Right atrium auricular region (tissue), 2 donors: ENCODE measurements around the gene SUGCT. TPM values are rescaled to one million over a fixed set of nuclear protein-coding genes. Genes with fewer than 3 reads are reported as not detected.

Source experiments
- DNase-seq: peaks from one replicate; pipeline ENCODE4 v3.0.0-alpha.2; 2019; ENCODE audit warnings: low spot score
- H3K27ac ChIP-seq, 2 donors: fragments of 200-600 bp; sonication (generic); 1 replicate in 1 of 2; 2 replicates in 1 of 2; pipeline ENCODE4 v1.5.1; 2016 to 2019
- H3K27me3 ChIP-seq, 2 donors: fragments of 200-600 bp; sonication (generic); one replicate each; pipeline versions ENCODE4 v1.5.1 to v1.6.0; 2017 to 2019
- H3K36me3 ChIP-seq: fragments of 200-600 bp; sonication (generic); one replicate; pipeline ENCODE4 v1.5.1; 2016
- H3K4me1 ChIP-seq, 2 donors: fragments of 200-600 bp; sonication (generic); one replicate each; pipeline versions ENCODE4 v1.5.1 to v1.6.0; 2017 to 2019
- H3K4me3 ChIP-seq, 2 donors: fragments of 200-600 bp; sonication (generic); 1 replicate in 1 of 2; 2 replicates in 1 of 2; pipeline ENCODE4 v1.5.1; 2017 to 2019; ENCODE audit warnings: mild to moderate bottlenecking in 1 of 2, moderate library complexity in 1 of 2
- H3K9me3 ChIP-seq, 2 donors: fragments of 200-600 bp; sonication (generic); one replicate each; pipeline ENCODE4 v1.5.1; 2019
- total RNA-seq, 2 donors: library from RNA; depleted of rRNA; stranded (reverse); fragments of >200 nt; gene quantifications; one replicate each; pipeline ENCODE4 v1.1.0, GENCODE V29; 2016
- TF ChIP-seq, protein P1 (sequence below), 2 donors: fragments of 200-600 bp; sonication (generic); IDR thresholded peaks; one replicate each; pipeline ENCODE4 v1.5.1; 2019; ENCODE audit warnings: antibody characterized with exemption in 2 of 2

The SUGCT gene
- total RNA-seq, 2 donors from 2014 or later = 2.6 to 5.4 TPM

DNA sequence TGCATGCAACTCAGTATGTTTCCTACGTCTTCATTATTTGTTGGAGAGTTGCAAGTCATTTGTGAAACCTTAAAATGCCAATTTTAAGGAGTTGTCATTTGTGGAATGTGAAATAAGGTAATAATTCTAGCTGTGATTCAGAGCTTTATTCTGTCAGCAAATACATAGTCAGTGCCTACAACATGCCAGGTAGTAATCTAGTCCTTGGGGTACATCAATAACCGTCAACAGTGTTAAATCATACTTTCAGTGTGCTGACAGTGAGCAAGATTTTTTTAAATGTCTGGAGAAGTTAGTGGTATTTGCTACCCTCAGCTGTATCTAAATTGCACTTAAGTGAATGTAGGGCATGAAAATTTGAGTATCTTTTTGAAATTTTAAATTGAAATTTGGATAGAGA lies 37.1 kb upstream of the SUGCT start:
- no peak for DNase-seq
- no peak overlapping the region for H3K27ac ChIP-seq
- TF ChIP-seq, protein P1, sequence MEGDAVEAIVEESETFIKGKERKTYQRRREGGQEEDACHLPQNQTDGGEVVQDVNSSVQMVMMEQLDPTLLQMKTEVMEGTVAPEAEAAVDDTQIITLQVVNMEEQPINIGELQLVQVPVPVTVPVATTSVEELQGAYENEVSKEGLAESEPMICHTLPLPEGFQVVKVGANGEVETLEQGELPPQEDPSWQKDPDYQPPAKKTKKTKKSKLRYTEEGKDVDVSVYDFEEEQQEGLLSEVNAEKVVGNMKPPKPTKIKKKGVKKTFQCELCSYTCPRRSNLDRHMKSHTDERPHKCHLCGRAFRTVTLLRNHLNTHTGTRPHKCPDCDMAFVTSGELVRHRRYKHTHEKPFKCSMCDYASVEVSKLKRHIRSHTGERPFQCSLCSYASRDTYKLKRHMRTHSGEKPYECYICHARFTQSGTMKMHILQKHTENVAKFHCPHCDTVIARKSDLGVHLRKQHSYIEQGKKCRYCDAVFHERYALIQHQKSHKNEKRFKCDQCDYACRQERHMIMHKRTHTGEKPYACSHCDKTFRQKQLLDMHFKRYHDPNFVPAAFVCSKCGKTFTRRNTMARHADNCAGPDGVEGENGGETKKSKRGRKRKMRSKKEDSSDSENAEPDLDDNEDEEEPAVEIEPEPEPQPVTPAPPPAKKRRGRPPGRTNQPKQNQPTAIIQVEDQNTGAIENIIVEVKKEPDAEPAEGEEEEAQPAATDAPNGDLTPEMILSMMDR (IDR thresholded peaks at IDR 0.05) = no peak
- H3K36me3 ChIP-seq = peaks cover 21% of the 10 kb centered on the region
- H3K9me3 ChIP-seq = no peaks in the 10 kb centered on the region
- no peak overlapping the region for H3K4me3 ChIP-seq
- peaks cover 0 to 30% of the 10 kb centered on the region in 2 donors for H3K4me1 ChIP-seq
- H3K27me3 ChIP-seq = no peaks in the 10 kb centered on the region

DNA sequence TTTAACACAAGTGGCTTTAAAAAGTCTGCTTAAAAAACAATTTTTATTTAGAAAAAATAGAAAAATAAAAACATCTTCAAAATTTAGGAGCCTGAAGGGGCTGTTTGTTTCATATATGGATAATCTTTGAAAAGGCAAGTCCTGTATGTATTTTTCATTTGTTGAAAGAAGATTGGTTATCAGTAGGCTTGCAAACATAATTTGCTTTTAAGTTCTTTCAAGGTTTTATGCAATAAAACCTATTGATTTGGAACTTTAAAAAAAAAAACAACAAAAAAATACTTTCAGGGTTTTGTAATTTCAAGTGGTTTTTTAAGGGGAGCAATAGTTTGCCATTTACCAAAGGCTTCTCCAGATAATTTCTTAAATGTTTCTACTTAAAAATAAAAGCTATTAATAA lies 36.0 kb upstream of the SUGCT start:
- no peaks in the 10 kb centered on the region for H3K27me3 ChIP-seq
- peaks cover 11% of the 10 kb centered on the region for H3K36me3 ChIP-seq

DNA sequence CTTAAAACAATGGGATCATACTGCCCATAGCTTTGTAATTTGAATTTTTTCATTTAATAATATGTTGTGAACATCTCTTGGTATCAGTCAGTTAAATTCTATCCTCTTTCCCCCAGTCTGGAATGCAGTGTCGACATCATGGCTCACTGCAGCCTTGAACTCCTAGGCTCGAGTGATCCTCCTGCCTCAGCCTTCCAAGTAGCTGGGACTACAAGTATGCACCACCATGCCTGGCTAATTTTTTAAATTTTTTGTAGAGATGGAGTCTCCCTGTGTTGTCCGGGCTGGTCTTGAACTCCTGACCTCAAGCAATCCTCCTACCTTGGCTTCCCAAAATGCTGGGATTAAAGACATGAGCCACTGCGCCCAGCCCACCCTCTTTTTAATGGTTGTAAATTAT lies 35.0 kb upstream of the SUGCT start:
- H3K27me3 ChIP-seq = no peaks in the 10 kb centered on the region
- H3K4me1 ChIP-seq = peaks cover 0 to 21% of the 10 kb centered on the region in 2 donors
- TF ChIP-seq, protein P1 (IDR thresholded peaks at IDR 0.05) = no peak
- no peaks in the 10 kb centered on the region for H3K9me3 ChIP-seq
- no peak for DNase-seq
- no peak overlapping the region for H3K4me3 ChIP-seq
- peaks cover 1% of the 10 kb centered on the region for H3K36me3 ChIP-seq
- H3K27ac ChIP-seq = no peak overlapping the region

More for the DNA sequence above, 36.0 kb upstream of the SUGCT start:
- Histone ChIP-seq H3K4me3 (no peak overlapping the region), H3K9me3 (no peaks in the 10 kb centered on the region), H3K27ac (no peak overlapping the region), H3K4me1 (peaks cover 0 to 25% of the 10 kb centered on the region in 2 donors)
- TF ChIP-seq, protein P1 (IDR thresholded peaks at IDR 0.05) = no peak
- DNase-seq = no peak

DNA sequence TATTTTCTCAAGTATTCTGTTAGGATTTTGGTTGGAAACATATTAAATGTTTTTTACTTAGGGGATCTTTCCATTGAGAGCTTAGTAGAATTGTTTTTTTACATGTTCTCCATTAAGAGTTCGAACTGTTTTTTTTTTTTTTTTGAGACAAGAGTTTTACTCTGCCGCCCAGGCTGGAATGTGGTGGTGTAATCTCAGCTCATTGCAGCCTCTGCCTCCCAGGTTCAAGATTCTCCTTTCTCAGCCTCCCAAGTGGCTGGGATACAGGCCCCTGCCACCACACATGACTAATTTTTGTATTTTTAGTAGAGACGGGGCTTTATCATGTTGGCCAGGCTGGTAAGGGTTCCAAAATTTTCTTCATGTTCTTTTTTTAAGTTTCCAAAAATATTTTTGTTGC lies 33.6 kb upstream of the SUGCT start:
- Histone ChIP-seq H3K27me3 (no peaks in the 10 kb centered on the region), H3K27ac (no peak overlapping the region), H3K4me3 (no peak overlapping the region), H3K36me3 (no peaks in the 10 kb centered on the region), H3K4me1 (peaks cover 0 to 10% of the 10 kb centered on the region in 2 donors), H3K9me3 (no peaks in the 10 kb centered on the region)
- DNase-seq = no peak
- TF ChIP-seq, protein P1 (IDR thresholded peaks at IDR 0.05) = no peak

DNA sequence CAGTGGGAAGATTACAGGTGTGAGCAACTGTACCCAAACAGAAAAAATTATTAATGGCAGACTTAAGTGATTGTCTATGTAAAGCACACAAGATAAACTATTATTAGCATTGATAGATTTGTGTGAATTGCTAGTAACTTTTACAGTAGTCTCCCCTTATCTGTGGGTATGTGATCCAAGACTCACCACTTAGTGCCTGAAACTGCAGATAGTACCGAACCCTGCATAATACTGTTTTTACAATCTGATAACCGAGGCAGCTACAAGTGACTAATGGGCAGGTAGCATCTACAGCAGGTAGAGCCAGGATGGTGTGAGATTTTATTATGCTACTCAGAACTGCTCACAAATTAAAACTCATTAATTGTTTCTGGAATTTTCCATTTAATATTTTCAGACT lies 31.9 kb upstream of the SUGCT start:
- H3K27me3 ChIP-seq = no peaks in the 10 kb centered on the region
- H3K36me3 ChIP-seq = no peaks in the 10 kb centered on the region
- H3K9me3 ChIP-seq = no peaks in the 10 kb centered on the region
- TF ChIP-seq, protein P1 (IDR thresholded peaks at IDR 0.05) = no peak
- peaks cover 0 to 6% of the 10 kb centered on the region in 2 donors for H3K4me1 ChIP-seq
- no peak overlapping the region for H3K4me3 ChIP-seq
- no peak for DNase-seq
- H3K27ac ChIP-seq = no peak overlapping the region

DNA sequence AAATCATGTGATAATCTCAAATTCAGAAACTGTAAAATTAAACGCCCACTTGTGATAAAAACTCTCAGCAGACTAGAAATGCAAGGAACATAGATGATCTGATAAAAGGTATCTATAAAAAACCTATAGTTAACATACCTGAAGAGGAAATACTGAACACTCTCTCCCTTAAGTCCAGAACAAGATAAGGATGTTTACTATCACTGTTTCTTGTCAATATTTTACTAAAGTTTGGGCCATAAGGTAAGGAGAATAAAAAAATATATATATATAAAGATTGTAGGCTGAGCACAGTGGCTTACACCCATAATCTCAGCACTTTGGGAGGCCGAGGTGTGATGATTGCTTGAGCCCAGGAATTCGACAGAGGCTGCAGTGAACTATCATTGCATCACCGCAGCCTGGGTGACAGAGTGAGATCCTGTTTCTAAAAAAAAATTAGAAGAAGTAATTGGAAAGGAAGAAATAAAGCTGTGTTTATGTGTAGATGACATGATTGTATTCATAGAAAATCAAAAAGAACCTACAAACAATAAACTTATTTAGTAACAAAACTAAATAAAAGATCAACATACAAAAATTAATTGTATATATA lies 28.8 kb upstream of the SUGCT start:
- Histone ChIP-seq H3K36me3 (no peaks in the 10 kb centered on the region), H3K4me1 (no peaks in the 10 kb centered on the region), H3K27me3 (no peaks in the 10 kb centered on the region), H3K9me3 (no peaks in the 10 kb centered on the region), H3K27ac (no peak overlapping the region), H3K4me3 (no peak overlapping the region)
- no peak for DNase-seq
- TF ChIP-seq, protein P1 (IDR thresholded peaks at IDR 0.05) = no peak
